Stomach smooth muscle (tissue), 2 donors: ENCODE measurements around the gene KRTAP5-2.

ENCODE experiments used
- H3K27ac ChIP-seq: one replicate; pipeline ENCODE4 v1.7.0; 2013; ENCODE audit warnings: mild to moderate bottlenecking, low read length, inconsistent platforms
- H3K27me3 ChIP-seq, 2 donors: one replicate each; pipeline ENCODE4 v1.7.0; 2013; ENCODE audit warnings: low read length in 2 of 2; ENCODE audit not compliant: insufficient read depth in 2 of 2, control insufficient read depth in 1 of 2
- H3K36me3 ChIP-seq, 2 donors: one replicate each; pipeline ENCODE4 v1.7.0; 2013; ENCODE audit warnings: low read length in 2 of 2; ENCODE audit not compliant: control insufficient read depth in 2 of 2, insufficient read depth in 2 of 2
- H3K4me1 ChIP-seq: one replicate; pipeline ENCODE4 v1.7.0; 2013; ENCODE audit warnings: low read length; ENCODE audit not compliant: control insufficient read depth, insufficient read depth
- H3K4me3 ChIP-seq, 2 donors: one replicate each; pipeline ENCODE4 v1.7.0; 2013; ENCODE audit warnings: low read length in 2 of 2
- H3K9ac ChIP-seq, 2 donors: one replicate each; pipeline ENCODE4 v1.7.0; 2013; ENCODE audit warnings: low read length in 2 of 2, mild to moderate bottlenecking in 1 of 2
- H3K9me3 ChIP-seq, 2 donors: one replicate each; pipeline ENCODE4 v1.7.0; 2013; ENCODE audit warnings: low read length in 2 of 2; ENCODE audit not compliant: control insufficient read depth in 2 of 2
- donor health status: healthy.
- donor health status: Pancreatic carcinoma.

The KRTAP5-2 gene

GRCh38 chr11:1573077-1573902, 24.8 kb downstream of the KRTAP5-2 start:
- H3K9ac ChIP-seq: peak overlapping the region; percentile 28 to 47
- H3K27me3 ChIP-seq: no peaks in the 10 kb centered on the region
- H3K9me3 ChIP-seq: no peaks in the 10 kb centered on the region
- H3K27ac ChIP-seq: peak overlapping the region; percentile 64
- H3K4me1 ChIP-seq: peaks cover 42% of the 10 kb centered on the region
- H3K36me3 ChIP-seq: no peaks in the 10 kb centered on the region
- H3K4me3 ChIP-seq: peak overlapping the region; percentile 51 to 70

GRCh38 chr11:1572197-1573076, 25.7 kb downstream of the KRTAP5-2 start, which contains the start of gene DUSP8:
TSS of gene DUSP8 (minus strand) at chr11:1572271. CDS start at chr11:1565826, 6,445 bp downstream.
- H3K4me3 ChIP-seq: peak within 1 kb of the TSS; percentile 71 to 77
- H3K36me3 ChIP-seq: peaks cover 0 to 2% of the 10 kb centered on the region in 2 donors
- no peaks in the 10 kb centered on the region for H3K27me3 ChIP-seq
- H3K9ac ChIP-seq: peak within 1 kb of the TSS; percentile 78 to 79
- H3K9me3 ChIP-seq: no peaks in the 10 kb centered on the region
- H3K4me1 ChIP-seq: peaks cover 51% of the 10 kb centered on the region
- H3K27ac ChIP-seq: peak within 1 kb of the TSS; percentile 64

GRCh38 chr11:1571760-1572196, 26.3 kb downstream of the KRTAP5-2 start:
- peak overlapping the region; percentile 78 to 79 for H3K9ac ChIP-seq
- no peaks in the 10 kb centered on the region for H3K9me3 ChIP-seq
- peak overlapping the region in 1 of 2 donors; percentile 77 for H3K4me3 ChIP-seq
- no peaks in the 10 kb centered on the region for H3K27me3 ChIP-seq
- H3K36me3 ChIP-seq: peaks cover 0 to 2% of the 10 kb centered on the region in 2 donors
- peak overlapping the region; percentile 64 for H3K27ac ChIP-seq
- peaks cover 56% of the 10 kb centered on the region for H3K4me1 ChIP-seq

- H3K27ac ChIP-seq: peak overlapping the region; percentile 64
Observed at GRCh38 chr11:1570896-1571759, 27.0 kb downstream of the KRTAP5-2 start.

GRCh38 chr11:1570531-1570895, 27.6 kb downstream of the KRTAP5-2 start:
- Histone ChIP-seq H3K9me3 (no peaks in the 10 kb centered on the region), H3K9ac (peak overlapping the region; percentile 29 to 78), H3K36me3 (peaks cover 0 to 2% of the 10 kb centered on the region in 2 donors), H3K27me3 (no peaks in the 10 kb centered on the region), H3K4me3 (peak overlapping the region; percentile 71 to 77), H3K27ac (peak overlapping the region; percentile 64), H3K4me1 (peaks cover 56% of the 10 kb centered on the region)

More at GRCh38 chr11:1570896-1571759, 27.0 kb downstream of the KRTAP5-2 start:
- H3K9ac ChIP-seq: peak overlapping the region; percentile 78 to 79
- H3K36me3 ChIP-seq: peaks cover 0 to 2% of the 10 kb centered on the region in 2 donors
- peaks cover 56% of the 10 kb centered on the region for H3K4me1 ChIP-seq
- no peaks in the 10 kb centered on the region for H3K9me3 ChIP-seq
- H3K4me3 ChIP-seq: peak overlapping the region; percentile 71 to 77
- no peaks in the 10 kb centered on the region for H3K27me3 ChIP-seq

- no peaks in the 10 kb centered on the region for H3K9me3 ChIP-seq
- peak overlapping the region; percentile 64 for H3K27ac ChIP-seq
- H3K9ac ChIP-seq: peak overlapping the region in 1 of 2 donors; percentile 29
- H3K27me3 ChIP-seq: no peaks in the 10 kb centered on the region
- H3K36me3 ChIP-seq: peaks cover 0 to 2% of the 10 kb centered on the region in 2 donors
- peak overlapping the region; percentile 17 to 77 for H3K4me3 ChIP-seq
- peaks cover 61% of the 10 kb centered on the region for H3K4me1 ChIP-seq
Observed at GRCh38 chr11:1570001-1570453, 28.1 kb downstream of the KRTAP5-2 start.

- Histone ChIP-seq H3K4me1 (peaks cover 63% of the 10 kb centered on the region), H3K9ac (peak overlapping the region in 1 of 2 donors; percentile 13)
Observed at GRCh38 chr11:1569251-1569780, 28.8 kb downstream of the KRTAP5-2 start.

GRCh38 chr11:1568441-1568911, 29.6 kb downstream of the KRTAP5-2 start:
- H3K4me3 ChIP-seq: peak overlapping the region in 1 of 2 donors; percentile 15
- H3K9ac ChIP-seq: no peak overlapping the region

More at GRCh38 chr11:1569251-1569780, 28.8 kb downstream of the KRTAP5-2 start:
- Histone ChIP-seq H3K36me3 (peaks cover 0 to 2% of the 10 kb centered on the region in 2 donors), H3K27me3 (no peaks in the 10 kb centered on the region), H3K27ac (peak overlapping the region; percentile 64), H3K9me3 (no peaks in the 10 kb centered on the region), H3K4me3 (no peak overlapping the region)

GRCh38 chr11:1567721-1568100, 30.4 kb downstream of the KRTAP5-2 start:
- peaks cover 4 to 5% of the 10 kb centered on the region in 2 donors for H3K36me3 ChIP-seq
- peaks cover 62% of the 10 kb centered on the region for H3K4me1 ChIP-seq
- no peak overlapping the region for H3K9ac ChIP-seq
- no peak overlapping the region for H3K4me3 ChIP-seq
- H3K27ac ChIP-seq: peak overlapping the region; percentile 2
- no peaks in the 10 kb centered on the region for H3K27me3 ChIP-seq
- no peaks in the 10 kb centered on the region for H3K9me3 ChIP-seq

More at GRCh38 chr11:1568441-1568911, 29.6 kb downstream of the KRTAP5-2 start:
- Histone ChIP-seq H3K4me1 (peaks cover 61% of the 10 kb centered on the region), H3K36me3 (peaks cover 0 to 2% of the 10 kb centered on the region in 2 donors), H3K9me3 (no peaks in the 10 kb centered on the region), H3K27me3 (no peaks in the 10 kb centered on the region), H3K27ac (peak overlapping the region; percentile 64)
